WTC11 (cell line): ENCODE data around the gene L1CAM. TPM values are rescaled to one million over a fixed set of nuclear protein-coding genes. Genes with fewer than 3 reads are reported as not detected.

ENCODE experiments used
- ATAC-seq: fragments of 200-7000 bp; cut with Tn5 transposase; 2 replicates; pipeline ENCODE4 v1.10.0; 2021; ENCODE audit warnings: mild to moderate bottlenecking, moderate library complexity
- CTCF ChIA-PET: fragments of 300-600 bp; sonication (Branson Sonifier 250); formaldehyde crosslinking; loops from one replicate; lab custom pipeline; 2021; ENCODE audit warnings: antibody characterized with exemption; lab: Charles Lee
- POLR2A ChIA-PET: fragments of 350-600 bp; sonication (Branson Sonifier 250); formaldehyde crosslinking; loops from one replicate; lab custom pipeline; 2021; ENCODE audit warnings: antibody characterized with exemption; lab: Charles Lee
- DNase-seq: peaks from one replicate; pipeline ENCODE4 v3.0.0; 2021; ENCODE audit warnings: low spot score
- H3K27ac Mint-ChIP-seq: 2 replicates; pipeline ENCODE4 v1.8.0; 2021; ENCODE audit warnings: mixed read lengths
- H3K27me3 Mint-ChIP-seq: 2 replicates; pipeline ENCODE4 v1.8.0; 2021; ENCODE audit warnings: low read depth, mild to moderate bottlenecking, moderate library complexity, mixed read lengths
- H3K36me3 Mint-ChIP-seq: 2 replicates; pipeline ENCODE4 v1.8.0; 2021; ENCODE audit warnings: mixed read lengths
- H3K4me1 Mint-ChIP-seq: 2 replicates; pipeline ENCODE4 v1.8.0; 2022; ENCODE audit warnings: mixed read lengths
- H3K4me3 Mint-ChIP-seq: 2 replicates; pipeline ENCODE4 v1.8.0; 2021; ENCODE audit warnings: mild to moderate bottlenecking, moderate library complexity, mixed read lengths
- H3K9me3 Mint-ChIP-seq: 2 replicates; pipeline ENCODE4 v1.8.0; 2021; ENCODE audit warnings: mixed read lengths
- ATF1 ChIP-seq: sonication (generic); formaldehyde crosslinking; IDR thresholded peaks from 2 replicates; pipeline ENCODE4 v1.8.1; 2023; ENCODE audit warnings: mild to moderate bottlenecking, moderate library complexity, missing genetic modification reagents
- EMX1 ChIP-seq: fragments of 250-450 bp; sonication (Bioruptor Pico); IDR thresholded peaks from 2 replicates; pipeline ENCODE4 v1.8.0; 2021; ENCODE audit warnings: mild to moderate bottlenecking
- ESRRA ChIP-seq: sonication (generic); formaldehyde crosslinking; IDR thresholded peaks from 2 replicates; pipeline ENCODE4 v1.8.1; 2022; ENCODE audit warnings: mild to moderate bottlenecking, missing genetic modification reagents, borderline replicate concordance
- FOXP4 ChIP-seq: sonication (generic); formaldehyde crosslinking; IDR thresholded peaks from 2 replicates; pipeline ENCODE4 v1.8.0; 2022; ENCODE audit warnings: mild to moderate bottlenecking, missing genetic modification reagents
- HMGA2 ChIP-seq: fragments of 250-450 bp; sonication (Bioruptor Pico); IDR thresholded peaks from 2 replicates; pipeline ENCODE4 v1.4.0; 2021; ENCODE audit warnings: mild to moderate bottlenecking, moderate library complexity
- HMGXB4 ChIP-seq: sonication (generic); formaldehyde crosslinking; IDR thresholded peaks from 2 replicates; pipeline ENCODE4 v1.8.1; 2023; ENCODE audit warnings: mild to moderate bottlenecking, moderate library complexity, missing genetic modification reagents
- JUN ChIP-seq: sonication (generic); formaldehyde crosslinking; IDR thresholded peaks from 2 replicates; pipeline ENCODE4 v1.8.0; 2023; ENCODE audit warnings: mild to moderate bottlenecking, missing genetic modification reagents
- MLX ChIP-seq: sonication (generic); formaldehyde crosslinking; IDR thresholded peaks from 2 replicates; pipeline ENCODE4 v1.8.1; 2023; ENCODE audit warnings: mild to moderate bottlenecking, missing genetic modification reagents, moderate library complexity
- NR1H2 ChIP-seq: sonication (generic); formaldehyde crosslinking; IDR thresholded peaks from 2 replicates; pipeline ENCODE4 v1.9.0; 2021; ENCODE audit warnings: mild to moderate bottlenecking, moderate library complexity, missing genetic modification reagents
- NR2C2 ChIP-seq: sonication (generic); formaldehyde crosslinking; IDR thresholded peaks from 2 replicates; pipeline ENCODE4 v1.8.0; 2022; ENCODE audit warnings: mild to moderate bottlenecking, missing genetic modification reagents
- SMAD3 ChIP-seq: sonication (generic); formaldehyde crosslinking; IDR thresholded peaks from 2 replicates; pipeline ENCODE4 v1.8.0; 2022; ENCODE audit warnings: missing genetic modification reagents, mild to moderate bottlenecking, borderline replicate concordance
- ZNF121 ChIP-seq: sonication (generic); formaldehyde crosslinking; IDR thresholded peaks from 2 replicates; pipeline ENCODE4 v1.8.0; 2023; ENCODE audit warnings: missing genetic modification reagents
- ZNF219 ChIP-seq: sonication (generic); formaldehyde crosslinking; IDR thresholded peaks from 2 replicates; pipeline ENCODE4 v1.8.0; 2023; ENCODE audit warnings: missing genetic modification reagents, mild to moderate bottlenecking, borderline replicate concordance
- ZNF317 ChIP-seq: sonication (generic); formaldehyde crosslinking; IDR thresholded peaks from 2 replicates; pipeline ENCODE4 v1.8.1; 2023; ENCODE audit warnings: low read depth, mild to moderate bottlenecking, moderate library complexity, missing genetic modification reagents, borderline replicate concordance
- ZNF416 ChIP-seq: fragments of 250-450 bp; sonication (Bioruptor Pico); IDR thresholded peaks from 2 replicates; pipeline ENCODE4 v1.9.0; 2021; ENCODE audit warnings: mild to moderate bottlenecking, inconsistent platforms
- ZNF423 ChIP-seq: fragments of 250-450 bp; sonication (Bioruptor Pico); IDR thresholded peaks from 2 replicates; pipeline ENCODE4 v2.1.2; 2022; ENCODE audit warnings: mild to moderate bottlenecking, moderate library complexity
- total RNA-seq: library from RNA; stranded (reverse); gene quantifications from 3 replicates; pipeline ENCODE4 v1.2.3, GENCODE V29; 2021
- TF ChIP-seq, protein P1 (sequence below): sonication (generic); formaldehyde crosslinking; conservative IDR thresholded peaks from 2 replicates; pipeline ENCODE4 v1.8.1; 2023; ENCODE audit warnings: mild to moderate bottlenecking, low read depth, missing genetic modification reagents, moderate library complexity
- TF ChIP-seq, protein P2 (sequence below): sonication (generic); formaldehyde crosslinking; IDR thresholded peaks from 2 replicates; pipeline ENCODE4 v1.8.0; 2023; ENCODE audit warnings: mild to moderate bottlenecking, missing genetic modification reagents
- TF ChIP-seq, protein P3 (sequence below): sonication (generic); formaldehyde crosslinking; IDR thresholded peaks from 2 replicates; pipeline ENCODE4 v1.8.1; 2022; ENCODE audit warnings: mild to moderate bottlenecking, moderate library complexity, missing genetic modification reagents

L1CAM gene
- total RNA-seq, 1 experiment from 2014 or later: 40.2 TPM

GRCh38 chrX:153933748-153934147 lies 47.8 kb upstream of the L1CAM start:
- peaks cover 12% of the 10 kb centered on the region for H3K4me1 Mint-ChIP-seq
- peak overlapping the region; percentile 81 for H3K4me3 Mint-ChIP-seq
- TF ChIP-seq NR2C2 (CRISPR knock-in tag): no peak
- TF ChIP-seq, protein P1, sequence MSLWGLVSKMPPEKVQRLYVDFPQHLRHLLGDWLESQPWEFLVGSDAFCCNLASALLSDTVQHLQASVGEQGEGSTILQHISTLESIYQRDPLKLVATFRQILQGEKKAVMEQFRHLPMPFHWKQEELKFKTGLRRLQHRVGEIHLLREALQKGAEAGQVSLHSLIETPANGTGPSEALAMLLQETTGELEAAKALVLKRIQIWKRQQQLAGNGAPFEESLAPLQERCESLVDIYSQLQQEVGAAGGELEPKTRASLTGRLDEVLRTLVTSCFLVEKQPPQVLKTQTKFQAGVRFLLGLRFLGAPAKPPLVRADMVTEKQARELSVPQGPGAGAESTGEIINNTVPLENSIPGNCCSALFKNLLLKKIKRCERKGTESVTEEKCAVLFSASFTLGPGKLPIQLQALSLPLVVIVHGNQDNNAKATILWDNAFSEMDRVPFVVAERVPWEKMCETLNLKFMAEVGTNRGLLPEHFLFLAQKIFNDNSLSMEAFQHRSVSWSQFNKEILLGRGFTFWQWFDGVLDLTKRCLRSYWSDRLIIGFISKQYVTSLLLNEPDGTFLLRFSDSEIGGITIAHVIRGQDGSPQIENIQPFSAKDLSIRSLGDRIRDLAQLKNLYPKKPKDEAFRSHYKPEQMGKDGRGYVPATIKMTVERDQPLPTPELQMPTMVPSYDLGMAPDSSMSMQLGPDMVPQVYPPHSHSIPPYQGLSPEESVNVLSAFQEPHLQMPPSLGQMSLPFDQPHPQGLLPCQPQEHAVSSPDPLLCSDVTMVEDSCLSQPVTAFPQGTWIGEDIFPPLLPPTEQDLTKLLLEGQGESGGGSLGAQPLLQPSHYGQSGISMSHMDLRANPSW (CRISPR knock-in tag): no peak
- TF ChIP-seq MLX (CRISPR knock-in tag): no peak
- no peak for TF ChIP-seq EMX1
- no peak for TF ChIP-seq JUN
- TF ChIP-seq ESRRA (CRISPR knock-in tag): no peak
- H3K36me3 Mint-ChIP-seq: peaks cover 6% of the 10 kb centered on the region
- no peak overlapping the region for H3K27ac Mint-ChIP-seq
- DNase-seq (no peak), ATAC-seq (no peak)
- H3K27me3 Mint-ChIP-seq: no peaks in the 10 kb centered on the region
- ChIA-PET CTCF (interaction anchor here (1.2 to 1.4 kb wide), 2 partner anchors 11 to 13 kb away, joined by 3 to 4 read pairs; no protein-coding TSS in a partner anchor), POLR2A (no interaction called here)
- H3K9me3 Mint-ChIP-seq: no peaks in the 10 kb centered on the region

DNA sequence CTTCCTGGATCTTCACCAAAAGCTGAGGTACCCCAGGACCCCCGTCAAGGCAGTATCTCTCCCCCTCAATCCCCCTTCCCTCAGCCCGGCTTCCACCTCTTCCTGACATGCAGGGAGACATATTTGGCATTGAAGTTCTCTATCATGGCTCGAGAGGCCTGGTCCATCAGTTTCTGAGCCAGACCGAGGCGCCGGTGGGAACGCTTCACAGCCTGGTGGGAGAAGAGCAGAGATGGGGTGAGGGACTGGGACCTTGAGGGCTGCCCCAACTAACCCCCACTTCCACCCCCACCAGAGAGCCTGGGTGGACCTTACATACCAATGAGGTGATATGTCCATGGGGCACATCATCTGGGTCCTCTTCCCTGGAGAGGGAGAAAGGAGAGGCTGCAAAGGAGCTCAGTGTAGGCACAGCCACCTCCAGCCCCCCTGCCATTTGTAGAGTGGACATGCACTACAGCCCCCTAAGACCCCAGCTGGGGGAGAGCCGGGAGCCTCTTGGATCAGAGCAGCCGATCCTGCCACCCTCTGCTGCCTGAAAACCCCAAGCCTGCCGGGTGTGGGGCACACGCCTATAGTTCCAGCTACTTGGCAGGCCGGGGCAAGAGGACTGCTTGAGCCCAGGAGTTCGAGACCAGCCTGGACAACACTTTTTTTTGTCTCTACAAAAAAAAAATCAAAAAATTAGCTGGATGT lies 46.4 kb upstream of the L1CAM start:
- no peaks in the 10 kb centered on the region for H3K9me3 Mint-ChIP-seq
- H3K4me1 Mint-ChIP-seq: peaks cover 14% of the 10 kb centered on the region
- no peak overlapping the region for H3K27ac Mint-ChIP-seq
- H3K4me3 Mint-ChIP-seq: peak overlapping the region; percentile 30; the same call in 1 of the 2 replicates
- CTCF ChIA-PET: interaction anchor here (1.4 kb wide), 1 partner anchor 15 kb away, joined by 4 read pairs; no protein-coding TSS in a partner anchor
- POLR2A ChIA-PET: no interaction called here
- peaks cover 6% of the 10 kb centered on the region for H3K36me3 Mint-ChIP-seq
- no peaks in the 10 kb centered on the region for H3K27me3 Mint-ChIP-seq
- TF ChIP-seq, protein P2, sequence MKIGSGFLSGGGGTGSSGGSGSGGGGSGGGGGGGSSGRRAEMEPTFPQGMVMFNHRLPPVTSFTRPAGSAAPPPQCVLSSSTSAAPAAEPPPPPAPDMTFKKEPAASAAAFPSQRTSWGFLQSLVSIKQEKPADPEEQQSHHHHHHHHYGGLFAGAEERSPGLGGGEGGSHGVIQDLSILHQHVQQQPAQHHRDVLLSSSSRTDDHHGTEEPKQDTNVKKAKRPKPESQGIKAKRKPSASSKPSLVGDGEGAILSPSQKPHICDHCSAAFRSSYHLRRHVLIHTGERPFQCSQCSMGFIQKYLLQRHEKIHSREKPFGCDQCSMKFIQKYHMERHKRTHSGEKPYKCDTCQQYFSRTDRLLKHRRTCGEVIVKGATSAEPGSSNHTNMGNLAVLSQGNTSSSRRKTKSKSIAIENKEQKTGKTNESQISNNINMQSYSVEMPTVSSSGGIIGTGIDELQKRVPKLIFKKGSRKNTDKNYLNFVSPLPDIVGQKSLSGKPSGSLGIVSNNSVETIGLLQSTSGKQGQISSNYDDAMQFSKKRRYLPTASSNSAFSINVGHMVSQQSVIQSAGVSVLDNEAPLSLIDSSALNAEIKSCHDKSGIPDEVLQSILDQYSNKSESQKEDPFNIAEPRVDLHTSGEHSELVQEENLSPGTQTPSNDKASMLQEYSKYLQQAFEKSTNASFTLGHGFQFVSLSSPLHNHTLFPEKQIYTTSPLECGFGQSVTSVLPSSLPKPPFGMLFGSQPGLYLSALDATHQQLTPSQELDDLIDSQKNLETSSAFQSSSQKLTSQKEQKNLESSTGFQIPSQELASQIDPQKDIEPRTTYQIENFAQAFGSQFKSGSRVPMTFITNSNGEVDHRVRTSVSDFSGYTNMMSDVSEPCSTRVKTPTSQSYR (CRISPR knock-in tag): no peak
- TF ChIP-seq SMAD3 (CRISPR knock-in tag) (no peak), HMGA2 (no peak), ZNF219 (CRISPR knock-in tag) (no peak), FOXP4 (CRISPR knock-in tag) (no peak), NR1H2 (CRISPR knock-in tag) (no peak), ZNF317 (CRISPR knock-in tag) (no peak), ATF1 (CRISPR knock-in tag) (no peak), HMGXB4 (CRISPR knock-in tag) (no peak), ZNF121 (CRISPR knock-in tag) (no peak), ZNF423 (CRISPR knock-in tag) (no peak), ZNF416 (CRISPR knock-in tag) (no peak)
- TF ChIP-seq, protein P3, sequence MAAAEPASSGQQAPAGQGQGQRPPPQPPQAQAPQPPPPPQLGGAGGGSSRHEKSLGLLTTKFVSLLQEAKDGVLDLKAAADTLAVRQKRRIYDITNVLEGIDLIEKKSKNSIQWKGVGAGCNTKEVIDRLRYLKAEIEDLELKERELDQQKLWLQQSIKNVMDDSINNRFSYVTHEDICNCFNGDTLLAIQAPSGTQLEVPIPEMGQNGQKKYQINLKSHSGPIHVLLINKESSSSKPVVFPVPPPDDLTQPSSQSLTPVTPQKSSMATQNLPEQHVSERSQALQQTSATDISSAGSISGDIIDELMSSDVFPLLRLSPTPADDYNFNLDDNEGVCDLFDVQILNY (CRISPR knock-in tag): no peak
- no peak for DNase-seq
- ATAC-seq: no peak
